Activated naive CD8-positive, alpha-beta T cell (primary cell): ENCODE results near the gene MED25.

Source experiments
- H3K27ac Mint-ChIP-seq: one replicate; pipeline ENCODE4 v1.8.0; 2021; ENCODE audit warnings: mixed read lengths
- H3K27me3 Mint-ChIP-seq: one replicate; pipeline ENCODE4 v1.8.0; 2021; ENCODE audit warnings: mixed read lengths
- H3K36me3 Mint-ChIP-seq: one replicate; pipeline ENCODE4 v1.8.0; 2021; ENCODE audit warnings: mixed read lengths
- H3K4me1 Mint-ChIP-seq: one replicate; pipeline ENCODE4 v1.8.0; 2021; ENCODE audit warnings: low read depth, mixed read lengths
- H3K4me3 Mint-ChIP-seq: one replicate; pipeline ENCODE4 v1.8.0; 2021; ENCODE audit warnings: mild to moderate bottlenecking, mixed read lengths
- H3K9me3 Mint-ChIP-seq: one replicate; pipeline ENCODE4 v1.8.0; 2021; ENCODE audit warnings: low read depth, mixed read lengths

MED25 gene

DNA sequence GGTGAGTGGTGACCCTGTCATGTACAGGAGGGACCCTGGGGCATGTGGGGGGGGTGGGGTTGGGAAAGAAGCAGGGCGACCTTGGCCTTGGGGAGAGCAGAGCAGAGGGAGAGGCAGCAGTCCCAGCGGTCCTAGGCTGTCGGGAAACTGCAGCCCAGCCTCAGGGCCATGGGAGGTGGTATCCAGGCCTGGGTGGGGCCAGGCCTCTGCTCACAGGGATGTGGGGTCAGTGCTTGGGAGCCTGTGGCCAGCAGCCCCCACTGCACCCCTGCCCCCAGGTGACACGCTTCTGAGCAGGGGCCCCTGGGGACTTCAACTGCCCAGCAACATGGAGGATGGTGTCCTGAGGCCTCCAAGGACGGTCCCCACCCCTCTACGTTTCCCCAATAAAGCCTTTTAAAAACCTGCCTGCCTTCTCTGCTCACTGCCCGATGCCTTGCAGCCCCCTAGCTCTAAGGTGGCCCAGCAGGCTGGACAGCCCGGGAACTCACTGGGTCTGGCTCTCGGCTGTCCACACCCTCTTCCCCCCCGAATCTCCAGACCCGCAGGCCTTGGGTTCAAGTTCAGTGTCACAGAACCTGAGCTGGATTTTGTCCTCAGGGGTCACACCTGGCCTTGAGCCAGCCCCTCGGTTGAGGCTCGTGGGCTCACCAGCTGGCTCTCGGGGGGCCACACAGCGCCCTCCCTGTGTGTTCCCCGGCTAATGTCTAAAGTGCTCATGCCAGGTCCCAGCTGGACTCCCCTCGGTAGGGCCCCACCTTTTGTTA is 42.4 kb downstream of the MED25 start:
- H3K36me3 Mint-ChIP-seq: peaks cover 3% of the 10 kb centered on the region
- peaks cover 10% of the 10 kb centered on the region for H3K4me1 Mint-ChIP-seq
- no peak overlapping the region for H3K27ac Mint-ChIP-seq
- H3K4me3 Mint-ChIP-seq: no peak overlapping the region
- no peaks in the 10 kb centered on the region for H3K27me3 Mint-ChIP-seq
- no peaks in the 10 kb centered on the region for H3K9me3 Mint-ChIP-seq

DNA sequence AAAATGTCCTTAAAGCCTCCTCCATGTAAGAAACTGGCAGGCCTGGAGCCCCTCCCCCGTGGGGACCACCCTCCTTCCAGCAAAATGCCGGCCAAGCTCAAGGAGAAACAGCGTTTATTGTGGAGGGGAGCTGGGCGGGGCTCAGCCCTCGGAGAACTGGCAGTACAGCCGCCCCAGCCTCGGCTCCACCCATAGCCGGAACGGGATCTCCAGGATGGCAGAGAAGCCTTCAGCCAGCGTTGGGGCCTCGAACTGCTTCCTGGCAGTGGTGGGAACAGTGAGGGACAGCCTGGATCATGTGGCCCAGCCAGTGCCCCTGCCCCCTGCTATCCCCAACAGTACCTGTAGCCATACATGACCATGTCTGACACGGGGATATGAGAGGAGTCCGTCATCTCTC is 43.0 kb downstream of the MED25 start:
- H3K27ac Mint-ChIP-seq: no peak overlapping the region
- peaks cover 16% of the 10 kb centered on the region for H3K4me1 Mint-ChIP-seq
- H3K36me3 Mint-ChIP-seq: peaks cover 3% of the 10 kb centered on the region
- no peaks in the 10 kb centered on the region for H3K9me3 Mint-ChIP-seq
- H3K4me3 Mint-ChIP-seq: no peak overlapping the region
- H3K27me3 Mint-ChIP-seq: no peaks in the 10 kb centered on the region

DNA sequence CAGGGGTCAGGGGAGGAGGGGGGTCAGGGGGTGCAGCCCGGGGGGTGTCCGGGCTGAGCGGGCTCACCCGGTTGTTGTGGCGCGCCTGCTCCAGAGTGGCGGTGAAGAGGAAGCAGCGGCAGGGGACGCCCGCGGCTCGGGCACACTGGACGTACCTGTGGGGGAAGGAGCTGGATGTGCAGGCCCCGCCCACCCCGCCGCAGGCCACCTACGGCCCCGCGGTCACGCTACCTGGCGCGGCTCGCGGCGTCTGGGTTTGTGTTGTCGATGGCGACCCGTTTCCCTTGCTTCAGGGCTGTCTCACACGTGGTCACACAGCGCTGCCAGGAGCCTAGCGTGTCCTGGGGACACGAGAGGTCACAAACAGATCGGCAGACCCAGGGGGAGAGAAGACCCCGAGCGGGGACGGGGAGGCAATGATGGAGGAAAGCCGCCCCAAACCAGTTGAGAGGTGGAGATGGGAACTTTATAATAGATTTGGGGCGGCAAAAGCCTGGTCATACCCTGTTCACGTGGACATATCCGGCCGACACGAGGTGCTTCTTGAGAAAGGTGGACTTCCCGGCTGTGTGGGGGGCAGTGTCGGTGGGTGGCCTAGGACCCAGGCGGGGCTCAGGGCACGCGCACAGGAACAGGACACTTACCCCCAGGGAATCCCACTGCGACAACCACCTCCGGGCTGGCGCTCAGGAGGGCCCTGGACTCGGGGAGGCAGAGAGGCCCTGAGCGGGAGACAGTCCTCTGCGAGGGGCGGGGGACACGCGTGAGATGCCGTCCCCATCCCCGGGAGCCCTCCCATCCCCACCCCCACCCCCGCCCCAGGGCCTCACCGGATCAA is 43.7 kb downstream of the MED25 start:
- no peaks in the 10 kb centered on the region for H3K27me3 Mint-ChIP-seq
- no peak overlapping the region for H3K4me3 Mint-ChIP-seq
- no peaks in the 10 kb centered on the region for H3K9me3 Mint-ChIP-seq
- peaks cover 22% of the 10 kb centered on the region for H3K4me1 Mint-ChIP-seq
- no peak overlapping the region for H3K27ac Mint-ChIP-seq
- peaks cover 3% of the 10 kb centered on the region for H3K36me3 Mint-ChIP-seq

- H3K9me3 Mint-ChIP-seq: no peaks in the 10 kb centered on the region
- no peak overlapping the region for H3K27ac Mint-ChIP-seq
- no peak overlapping the region for H3K4me3 Mint-ChIP-seq
- H3K4me1 Mint-ChIP-seq: peaks cover 25% of the 10 kb centered on the region
- H3K27me3 Mint-ChIP-seq: no peaks in the 10 kb centered on the region
- peaks cover 3% of the 10 kb centered on the region for H3K36me3 Mint-ChIP-seq
These were observed 44.5 kb downstream of the MED25 start for GRCh38 chr19:49862391-49863253.

DNA sequence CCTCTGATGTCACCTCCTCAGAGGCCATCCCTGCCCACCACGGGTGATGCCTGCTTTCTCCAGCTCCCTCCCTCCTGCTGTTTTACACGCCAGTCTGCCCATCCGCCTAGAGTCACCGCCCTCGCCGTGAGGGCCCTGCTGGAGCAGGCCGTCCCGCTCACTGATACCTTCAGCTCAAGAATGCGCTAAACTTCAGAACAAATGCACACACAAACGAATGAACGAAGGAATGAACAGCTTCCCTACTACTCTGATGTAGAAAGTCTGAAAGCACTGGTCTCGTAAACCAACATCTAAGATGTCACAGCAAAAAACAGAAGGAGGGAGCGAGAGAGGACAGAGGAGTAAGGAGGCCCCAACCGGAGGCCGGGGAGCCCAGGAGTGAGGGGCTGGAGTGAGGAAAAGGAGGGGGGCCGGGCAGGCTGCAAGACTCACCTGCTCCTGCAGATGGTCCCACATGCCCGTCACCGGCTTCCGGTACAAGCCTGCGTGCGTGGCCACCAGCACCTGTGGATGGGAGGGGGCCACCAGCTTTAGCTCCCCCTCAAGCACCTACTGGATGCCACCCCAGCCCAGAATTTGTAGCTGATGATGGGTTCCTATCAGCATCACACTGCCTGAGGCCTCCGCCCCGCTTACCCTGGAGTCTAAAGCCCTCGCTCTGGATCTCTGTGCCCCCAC is 45.3 kb downstream of the MED25 start:
- Mint-ChIP-seq H3K9me3 (no peaks in the 10 kb centered on the region), H3K4me1 (peaks cover 29% of the 10 kb centered on the region), H3K36me3 (peaks cover 3% of the 10 kb centered on the region), H3K27me3 (no peaks in the 10 kb centered on the region), H3K27ac (no peak overlapping the region), H3K4me3 (no peak overlapping the region)

DNA sequence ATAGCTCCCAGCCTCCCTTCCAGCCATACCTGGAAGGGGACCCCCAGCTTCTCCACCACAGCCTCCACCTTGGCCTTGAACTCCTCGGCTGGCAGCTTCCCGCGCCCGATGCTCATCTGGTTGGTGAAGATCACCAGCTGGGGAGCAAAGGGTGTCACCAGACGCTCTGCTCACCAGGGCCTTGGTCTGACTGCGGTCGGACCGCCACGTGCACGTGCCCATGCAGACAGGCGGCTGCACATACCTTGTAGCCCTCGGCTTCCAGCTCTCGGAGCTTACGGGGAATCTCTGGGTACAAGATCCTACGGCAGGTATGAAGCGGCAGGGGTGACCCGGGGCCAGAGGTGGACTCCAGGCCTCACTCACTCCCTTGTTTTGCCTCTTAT is 45.8 kb downstream of the MED25 start:
- no peaks in the 10 kb centered on the region for H3K27me3 Mint-ChIP-seq
- no peak overlapping the region for H3K4me3 Mint-ChIP-seq
- H3K27ac Mint-ChIP-seq: no peak overlapping the region
- H3K36me3 Mint-ChIP-seq: peaks cover 3% of the 10 kb centered on the region
- no peaks in the 10 kb centered on the region for H3K9me3 Mint-ChIP-seq
- peaks cover 33% of the 10 kb centered on the region for H3K4me1 Mint-ChIP-seq

DNA sequence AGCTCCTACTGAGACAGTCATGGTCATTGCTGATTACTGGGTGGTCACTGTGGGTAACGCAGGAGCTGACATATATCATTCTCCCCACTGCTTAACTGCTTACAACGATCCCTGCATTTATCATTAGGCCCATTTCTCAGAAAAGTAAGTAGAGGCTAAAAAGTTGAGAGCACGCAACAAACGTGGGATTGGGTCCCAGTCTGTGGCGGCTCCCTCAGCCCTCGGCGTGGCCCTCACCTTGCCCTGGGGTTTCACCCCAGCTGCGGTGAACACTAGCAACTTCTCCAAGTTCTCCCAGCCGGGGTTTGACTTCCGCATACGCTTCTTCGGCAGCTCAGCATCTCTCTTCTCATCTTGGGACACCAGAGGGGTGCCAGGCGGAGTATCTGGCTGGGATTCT is 46.8 kb downstream of the MED25 start:
- peaks cover 3% of the 10 kb centered on the region for H3K36me3 Mint-ChIP-seq
- no peak overlapping the region for H3K27ac Mint-ChIP-seq
- H3K4me3 Mint-ChIP-seq: peak overlapping the region; percentile 70
- H3K27me3 Mint-ChIP-seq: no peaks in the 10 kb centered on the region
- peaks cover 33% of the 10 kb centered on the region for H3K4me1 Mint-ChIP-seq
- no peaks in the 10 kb centered on the region for H3K9me3 Mint-ChIP-seq

DNA sequence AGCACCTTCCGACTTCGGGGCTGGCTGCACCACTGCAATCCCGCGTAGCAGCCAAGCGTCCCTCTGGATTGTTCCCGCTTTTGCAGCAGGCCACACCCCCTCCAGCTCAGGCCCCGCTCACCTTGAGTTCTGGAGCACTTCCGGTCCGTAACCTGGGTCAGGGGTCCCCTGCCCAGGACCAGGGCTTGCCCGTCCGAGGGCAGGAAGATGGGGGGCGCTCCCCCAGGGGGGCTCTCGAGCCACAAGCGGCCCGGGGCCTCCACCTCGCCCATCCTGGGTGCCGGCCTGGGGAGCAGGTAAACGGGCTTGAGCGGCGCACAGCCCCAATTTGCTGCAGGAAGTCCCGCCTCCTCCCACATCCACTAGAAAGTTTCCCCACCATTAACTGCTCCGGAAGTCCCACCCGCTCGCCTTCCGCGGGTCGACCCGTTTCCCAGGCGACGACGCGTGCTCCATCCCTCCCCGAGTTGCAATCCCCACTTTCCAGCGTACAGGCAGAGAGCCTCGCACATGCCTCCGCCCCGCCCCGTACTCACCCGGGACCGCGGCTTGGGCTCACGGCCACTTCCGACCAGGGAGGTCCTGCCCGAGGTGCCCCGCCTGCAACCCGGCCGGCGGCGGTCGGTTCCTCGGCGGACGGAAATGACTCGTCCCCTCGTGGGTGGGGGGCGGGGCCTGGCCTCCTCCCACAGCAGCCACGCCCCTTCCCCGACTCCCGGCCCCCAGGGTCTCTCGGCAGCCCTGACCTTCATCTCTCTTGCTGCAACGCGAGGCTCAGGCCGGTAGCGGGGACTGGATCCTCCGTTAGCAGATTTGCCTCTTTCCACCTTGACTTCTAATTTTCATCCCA is 49.1 kb downstream of the MED25 start, which contains the start of gene PNKP:
PNKP (minus strand) TSS at position 644 of the 850 bp plus-strand sequence; CDS start at position 272, 372 bp downstream.
- no peak within 1 kb of the TSS for H3K4me3 Mint-ChIP-seq
- no peaks in the 10 kb centered on the region for H3K9me3 Mint-ChIP-seq
- H3K27me3 Mint-ChIP-seq: no peaks in the 10 kb centered on the region
- peaks cover 41% of the 10 kb centered on the region for H3K4me1 Mint-ChIP-seq
- peaks cover 3% of the 10 kb centered on the region for H3K36me3 Mint-ChIP-seq
- peak within 1 kb of the TSS; percentile 97 for H3K27ac Mint-ChIP-seq

DNA sequence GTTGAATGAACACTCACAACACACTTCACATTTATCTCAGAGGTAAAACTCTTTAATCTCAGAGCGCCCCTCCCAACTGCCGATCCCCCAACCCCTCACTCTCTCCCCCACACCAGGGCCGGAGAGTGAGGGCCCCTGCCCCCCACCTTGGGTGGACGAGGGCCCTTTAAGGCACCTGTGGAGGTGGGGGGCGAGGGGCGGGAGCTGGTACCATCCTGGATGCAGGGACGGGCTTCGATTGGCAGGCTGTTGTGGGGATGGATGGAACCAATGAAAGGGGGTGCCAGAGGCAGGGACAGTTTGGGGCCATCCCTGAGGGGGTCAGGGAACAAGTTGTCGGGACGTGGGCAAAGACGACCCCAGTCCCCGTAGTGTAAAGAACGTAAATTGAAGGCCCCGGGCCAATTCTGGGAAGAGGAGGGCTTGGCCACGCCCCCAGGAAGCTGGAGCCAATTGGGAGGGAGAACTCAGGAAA is 51.0 kb downstream of the MED25 start:
- H3K9me3 Mint-ChIP-seq: no peaks in the 10 kb centered on the region
- peak overlapping the region; percentile 50 for H3K27ac Mint-ChIP-seq
- no peaks in the 10 kb centered on the region for H3K36me3 Mint-ChIP-seq
- no peak overlapping the region for H3K4me3 Mint-ChIP-seq
- H3K4me1 Mint-ChIP-seq: peaks cover 36% of the 10 kb centered on the region
- H3K27me3 Mint-ChIP-seq: no peaks in the 10 kb centered on the region

- H3K36me3 Mint-ChIP-seq: no peaks in the 10 kb centered on the region
These were observed 51.6 kb downstream of the MED25 start for GRCh38 chr19:49869484-49870308.

GRCh38 chr19:49870309-49870901 is 52.3 kb downstream of the MED25 start:
- Mint-ChIP-seq H3K27me3 (no peaks in the 10 kb centered on the region), H3K4me1 (peaks cover 37% of the 10 kb centered on the region), H3K4me3 (peak overlapping the region; percentile 84), H3K27ac (peak overlapping the region; percentile 87), H3K36me3 (no peaks in the 10 kb centered on the region), H3K9me3 (no peaks in the 10 kb centered on the region)

More at GRCh38 chr19:49869484-49870308, 51.6 kb downstream of the MED25 start:
- peak overlapping the region; percentile 84 for H3K4me3 Mint-ChIP-seq
- no peaks in the 10 kb centered on the region for H3K27me3 Mint-ChIP-seq
- peak overlapping the region; percentile 87 for H3K27ac Mint-ChIP-seq
- no peaks in the 10 kb centered on the region for H3K9me3 Mint-ChIP-seq
- peaks cover 38% of the 10 kb centered on the region for H3K4me1 Mint-ChIP-seq

DNA sequence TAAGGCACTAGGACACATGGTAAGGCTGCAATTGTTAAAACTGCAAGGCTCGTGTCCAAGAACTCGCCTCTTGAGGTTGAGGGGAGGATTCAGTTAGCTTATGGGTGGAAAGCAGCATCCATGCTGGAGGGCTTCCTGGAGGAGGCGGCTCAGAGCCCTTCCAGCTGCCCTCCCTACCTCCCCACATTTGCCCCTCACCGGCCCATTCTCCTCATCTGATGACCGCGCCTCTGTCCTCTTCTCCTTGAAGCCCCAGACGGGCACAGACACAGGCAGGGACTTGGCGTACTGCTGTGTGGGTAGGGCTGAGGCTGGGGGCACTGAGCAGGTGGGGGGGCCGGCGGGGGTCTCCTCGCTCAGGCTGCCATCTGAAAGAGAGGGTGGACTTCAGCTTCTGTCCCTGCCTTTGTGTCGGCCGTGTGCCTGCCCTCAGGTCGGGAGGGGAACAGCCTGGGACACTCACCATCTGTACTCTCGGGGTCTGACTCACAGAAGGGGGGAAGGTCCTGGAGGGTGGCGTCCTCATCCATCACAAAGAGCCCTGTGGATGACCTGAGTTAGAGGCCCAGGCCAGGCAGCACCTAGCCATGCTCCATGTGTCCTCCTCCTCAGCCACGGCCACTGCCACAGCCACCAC is 53.4 kb downstream of the MED25 start:
- Mint-ChIP-seq H3K27ac (no peak overlapping the region), H3K27me3 (no peaks in the 10 kb centered on the region), H3K9me3 (no peaks in the 10 kb centered on the region), H3K4me3 (no peak overlapping the region), H3K4me1 (peaks cover 29% of the 10 kb centered on the region), H3K36me3 (no peaks in the 10 kb centered on the region)
